ENCODE results near the gene LTBP1.
"Not testable (repeated sequence)": the region's sequence is repeated elsewhere in the genome, so short reads cannot be mapped to it uniquely, and the experiment has no call there.

LTBP1 gene

GRCh38 chr2:33153008-33153407, 206.3 kb downstream of the LTBP1 start:
- FAIRE-seq, result no peak

GRCh38 chr2:33158482-33159003, 211.8 kb downstream of the LTBP1 start:
- no peak for FAIRE-seq

- FAIRE-seq, result no peak
These were observed 213.4 kb downstream of the LTBP1 start for GRCh38 chr2:33160191-33160590.

DNA sequence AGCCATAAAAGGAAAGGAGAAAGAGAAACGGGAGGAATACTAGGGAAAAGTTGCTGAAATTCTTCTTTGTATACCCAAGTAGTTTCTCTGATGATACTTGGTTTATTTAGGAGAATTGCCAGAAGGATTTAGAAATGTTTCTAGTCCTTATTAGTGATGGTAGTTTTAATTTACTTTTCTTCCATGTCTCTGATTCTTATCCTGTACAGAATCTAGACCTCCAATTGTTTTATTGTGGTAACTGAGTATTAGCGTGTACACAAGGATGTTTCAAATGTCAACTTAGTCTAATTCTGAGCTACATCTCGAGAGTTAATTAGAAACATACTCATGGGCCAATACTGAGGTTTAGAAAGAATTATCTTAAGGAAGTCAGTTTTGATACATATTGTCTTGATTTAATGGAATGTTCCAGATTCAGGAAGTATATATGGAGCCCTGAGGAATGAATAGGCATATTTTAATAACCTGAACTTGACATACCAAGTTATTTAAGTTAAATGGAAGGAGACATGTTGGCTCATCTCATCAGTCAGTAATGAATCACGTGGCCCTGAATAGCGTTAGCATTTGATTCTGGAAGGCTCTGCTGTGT, 219.6 kb downstream of the LTBP1 start:
- FAIRE-seq, result peak; percentile 96

GRCh38 chr2:33167622-33168245, 221.0 kb downstream of the LTBP1 start:
- no peak for FAIRE-seq

DNA sequence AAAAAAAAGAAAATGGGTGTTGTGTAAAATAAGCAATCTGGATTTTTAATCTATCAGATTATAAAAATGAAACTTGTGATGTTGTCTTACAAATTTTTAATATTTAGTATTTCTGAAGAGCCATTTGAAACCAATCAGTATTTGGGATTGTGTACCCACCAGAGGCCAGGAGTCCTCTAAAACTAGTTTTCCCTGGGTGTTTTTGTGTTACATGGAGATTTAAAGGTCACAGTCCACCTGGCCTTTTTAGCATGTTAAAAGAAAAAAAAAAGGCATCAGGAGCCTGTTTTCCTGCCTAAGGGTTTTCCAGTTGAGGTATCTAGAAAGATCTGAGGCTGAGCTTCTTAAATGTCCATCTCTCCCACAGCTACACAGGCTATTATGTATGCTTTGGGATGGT, 221.7 kb downstream of the LTBP1 start:
- FAIRE-seq, result no peak

- FAIRE-seq, result peak; percentile 99
These were observed 222.2 kb downstream of the LTBP1 start for GRCh38 chr2:33168922-33169321.

DNA sequence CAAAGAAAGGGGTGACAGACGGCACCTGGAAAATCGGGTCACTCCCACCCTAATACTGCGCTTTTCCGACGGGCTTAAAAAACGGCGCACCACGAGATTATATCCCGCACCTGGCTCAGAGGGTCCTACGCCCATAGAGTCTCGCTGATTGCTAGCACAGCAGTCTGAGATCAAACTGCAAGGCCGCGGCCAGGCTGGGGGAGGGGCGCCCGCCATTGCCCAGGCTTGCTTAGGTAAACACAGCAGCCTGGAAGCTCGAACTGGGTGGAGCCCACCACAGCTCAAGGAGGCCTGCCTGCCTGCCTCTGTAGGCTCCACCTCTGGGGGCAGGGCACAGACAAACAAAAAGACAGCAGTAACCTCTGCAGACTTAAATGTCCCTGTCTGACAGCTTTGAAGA, 223.5 kb downstream of the LTBP1 start:
- not testable (repeated sequence) for FAIRE-seq

GRCh38 chr2:33177627-33178026, 230.9 kb downstream of the LTBP1 start:
- FAIRE-seq, result no peak

- FAIRE-seq, result no peak
These were observed 231.5 kb downstream of the LTBP1 start for GRCh38 chr2:33178209-33178608.

DNA sequence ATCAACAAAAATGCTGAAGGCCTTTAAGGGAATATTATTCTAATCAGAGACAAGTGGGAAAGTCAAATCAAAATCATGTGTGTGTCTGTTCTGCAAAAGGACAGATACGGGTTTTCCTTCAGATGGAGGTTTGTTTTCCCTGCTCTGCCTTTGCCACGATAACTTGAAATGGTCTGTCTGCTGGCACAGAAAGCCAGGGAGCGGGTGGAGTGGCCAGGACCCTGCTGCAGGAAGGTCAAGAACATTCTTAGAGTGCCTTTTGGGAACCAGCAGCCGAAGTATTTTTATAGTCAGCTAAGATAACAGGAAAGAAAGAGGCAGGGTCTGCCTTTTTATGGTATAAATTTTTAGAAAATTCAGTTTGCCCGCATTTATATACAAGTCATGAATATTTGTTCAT, 234.2 kb downstream of the LTBP1 start:
- no peak for FAIRE-seq

- no peak for FAIRE-seq
These were observed 234.7 kb downstream of the LTBP1 start for GRCh38 chr2:33181466-33181865.

GRCh38 chr2:33184041-33184440, 237.3 kb downstream of the LTBP1 start:
- FAIRE-seq, result no peak

GRCh38 chr2:33186937-33187336, 240.2 kb downstream of the LTBP1 start:
- no peak for FAIRE-seq

- FAIRE-seq, result no peak
These were observed 242.0 kb downstream of the LTBP1 start for GRCh38 chr2:33188799-33189198.

DNA sequence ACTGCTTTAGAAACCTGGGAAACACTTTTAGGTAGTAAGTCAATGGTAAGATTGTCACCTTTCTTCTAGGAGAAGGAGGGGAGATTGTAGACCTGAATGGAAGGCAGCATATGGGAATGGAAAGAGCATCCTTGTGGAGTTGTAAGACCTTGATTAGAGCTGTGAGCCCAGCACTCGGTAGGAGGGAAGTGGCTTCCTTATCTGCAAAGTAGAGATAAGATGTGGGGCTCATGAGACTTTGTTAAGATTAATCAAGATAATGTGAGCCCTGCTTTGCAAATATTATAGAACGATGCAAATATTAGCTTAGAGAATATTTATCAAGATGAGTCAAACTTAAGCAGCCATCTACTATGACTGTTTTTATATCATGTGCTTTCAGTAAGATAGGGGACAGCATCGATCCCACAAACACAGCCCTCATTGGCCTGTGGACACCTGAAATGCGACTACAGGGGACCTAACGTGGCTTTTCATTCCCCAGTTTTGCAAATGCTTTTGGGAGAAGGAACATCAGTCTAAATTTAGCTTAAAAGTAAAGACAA, 243.7 kb downstream of the LTBP1 start:
- no peak for FAIRE-seq

- no peak for FAIRE-seq
These were observed 249.1 kb downstream of the LTBP1 start for GRCh38 chr2:33195891-33196290.

DNA sequence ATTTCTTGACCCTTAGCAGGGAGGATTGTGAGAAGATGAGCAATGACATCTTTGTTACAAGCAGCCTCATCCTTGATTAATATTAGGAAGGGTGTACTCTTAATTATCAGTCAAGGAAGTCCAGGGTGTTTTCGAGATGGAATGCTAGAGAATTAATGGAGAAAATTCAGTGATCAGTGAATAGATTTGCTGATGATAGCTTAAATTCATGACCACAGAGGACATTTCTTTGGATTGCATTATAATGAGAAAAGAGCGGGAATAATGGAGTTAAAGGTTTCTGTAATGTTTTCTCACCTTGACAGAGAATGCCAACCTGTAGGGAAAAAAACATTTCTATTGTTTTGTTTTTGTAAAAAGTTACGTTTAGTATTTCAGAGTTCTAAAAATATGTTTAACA, 249.9 kb downstream of the LTBP1 start:
- FAIRE-seq, result no peak

GRCh38 chr2:33197198-33197938, 250.6 kb downstream of the LTBP1 start:
- no peak for FAIRE-seq

DNA sequence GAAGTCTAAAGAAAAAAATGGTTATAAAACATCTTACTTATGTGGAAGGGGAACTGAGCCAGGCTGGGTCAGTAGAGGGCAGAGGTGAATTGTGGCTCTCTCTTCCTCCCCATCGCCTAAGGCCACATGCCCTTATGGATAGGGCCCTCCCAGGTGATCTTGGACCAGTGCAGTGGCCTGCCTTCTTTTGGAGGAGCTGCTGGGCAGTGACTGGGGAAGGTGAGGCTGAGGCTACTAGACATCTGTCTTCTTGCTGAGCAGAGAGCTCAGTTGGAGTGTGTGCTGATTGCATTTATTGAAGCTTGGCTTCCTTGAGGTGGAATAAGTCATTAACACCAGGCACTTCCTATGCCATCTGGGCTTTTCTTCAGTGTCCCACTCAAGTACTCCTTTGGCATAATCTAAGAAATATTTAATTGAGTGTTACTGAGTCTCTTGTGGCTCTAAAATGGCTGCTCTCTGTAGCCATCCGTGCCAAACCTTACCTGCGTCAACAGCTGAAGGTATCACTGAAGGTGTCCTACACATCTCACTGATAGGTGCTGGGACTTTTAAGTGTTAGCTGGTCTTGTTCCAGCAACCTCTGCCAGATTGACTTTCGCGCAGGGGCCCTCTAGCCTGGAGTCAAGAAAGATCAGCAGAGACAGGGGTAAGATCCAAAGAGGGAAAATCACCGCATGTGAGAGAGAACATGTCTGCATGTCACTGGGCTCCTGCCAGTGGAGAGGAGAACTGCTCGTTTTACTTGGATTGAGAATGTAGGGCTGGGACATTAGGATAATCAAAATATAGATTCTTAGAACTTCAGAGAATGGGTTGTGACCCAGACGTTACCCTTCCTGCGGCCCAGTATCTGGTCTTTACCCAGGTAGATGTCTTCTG, 256.1 kb downstream of the LTBP1 start:
- FAIRE-seq, result no peak

GRCh38 chr2:33204945-33205344, 258.2 kb downstream of the LTBP1 start:
- FAIRE-seq, result no peak

DNA sequence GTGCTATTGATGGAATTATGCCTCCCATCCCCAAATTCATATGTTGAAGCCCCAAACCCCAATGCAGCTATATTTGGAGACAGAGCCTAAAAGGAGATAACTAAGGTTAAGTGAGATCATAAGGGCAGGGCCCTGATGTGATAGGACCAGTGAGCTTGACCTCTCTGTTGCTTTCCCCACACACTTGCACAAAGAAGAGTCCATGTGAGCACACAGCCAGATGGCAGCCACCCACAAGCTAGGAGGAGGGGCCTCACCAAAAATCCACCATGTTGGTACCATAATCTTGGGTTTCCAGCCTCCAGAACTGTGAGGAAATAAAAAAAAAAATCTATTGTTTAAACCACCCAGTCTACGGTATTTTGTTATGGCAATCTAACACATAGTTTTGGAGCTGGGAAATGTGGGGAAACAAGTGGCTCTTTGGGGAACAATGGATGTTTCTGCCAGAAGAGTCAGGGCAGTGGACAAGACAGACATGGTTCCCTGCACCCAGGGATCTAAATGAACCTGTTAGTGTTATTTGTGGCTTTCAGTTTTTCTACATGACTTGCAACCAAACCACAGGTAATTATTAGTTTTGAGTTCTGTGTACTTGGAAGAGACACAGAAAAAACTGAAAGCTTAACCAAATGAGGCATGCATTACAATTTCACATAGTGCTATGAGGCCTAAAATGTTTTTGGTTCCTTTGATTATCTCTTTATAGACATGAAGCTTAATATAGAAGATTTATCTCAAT, 259.1 kb downstream of the LTBP1 start:
- FAIRE-seq, result no peak

Data from endometrium (tissue), 2 donors.